Osteocyte (in vitro differentiated cells): ENCODE measurements around the gene STK17A. TPM values are rescaled to one million over a fixed set of nuclear protein-coding genes. Genes with fewer than 3 reads are reported as not detected.
A peak's percentile ranks its signal among the peaks of the same experiment; 100 is the strongest.

ENCODE experiments used
- DNase-seq: peaks from one replicate; pipeline ENCODE4 v3.0.0; 2021; ENCODE audit warnings: mixed read lengths; ENCODE audit not compliant: unreplicated experiment; ENCODE audit errors: extremely low spot score
- H3K27ac Mint-ChIP-seq: one replicate; pipeline ENCODE4 v1.8.0; 2021; ENCODE audit warnings: mild to moderate bottlenecking, mixed read lengths; ENCODE audit not compliant: unreplicated experiment
- H3K27me3 Mint-ChIP-seq: one replicate; pipeline ENCODE4 v1.8.0; 2021; ENCODE audit warnings: mixed read lengths; ENCODE audit not compliant: unreplicated experiment
- H3K36me3 Mint-ChIP-seq: one replicate; pipeline ENCODE4 v1.8.0; 2021; ENCODE audit warnings: mixed read lengths; ENCODE audit not compliant: unreplicated experiment
- H3K4me1 Mint-ChIP-seq: one replicate; pipeline ENCODE4 v1.8.0; 2021; ENCODE audit warnings: mixed read lengths; ENCODE audit not compliant: unreplicated experiment
- H3K4me3 Mint-ChIP-seq: one replicate; pipeline ENCODE4 v1.8.0; 2021; ENCODE audit warnings: mild to moderate bottlenecking, moderate library complexity, mixed read lengths; ENCODE audit not compliant: unreplicated experiment
- H3K9me3 Mint-ChIP-seq: one replicate; pipeline ENCODE4 v1.8.0; 2021; ENCODE audit warnings: mixed read lengths; ENCODE audit not compliant: unreplicated experiment
- long read RNA-seq: library from polyadenylated mRNA; unstranded; transcript quantifications from one replicate; pipeline ENCODE4 v2.0.0, GENCODE V29; 2021
- total RNA-seq: library from RNA; stranded (reverse); gene quantifications from 2 replicates; pipeline ENCODE4 v1.2.1, GENCODE V29; 2021
- TF ChIP-seq, protein P1 (sequence below): fragments of 200-600 bp; sonication (generic); IDR thresholded peaks from 2 replicates; pipeline ENCODE4 v1.5.0; 2021; ENCODE audit warnings: antibody characterized with exemption, mild to moderate bottlenecking, moderate library complexity

STK17A gene
- 12.6 and 13.0 TPM in 2 replicates for total RNA-seq
- long read RNA-seq, partial matches to known transcripts: 1 of 12 reads
- long read RNA-seq, other reads (novel, unspliced or antisense): 9 of 12 reads

DNA sequence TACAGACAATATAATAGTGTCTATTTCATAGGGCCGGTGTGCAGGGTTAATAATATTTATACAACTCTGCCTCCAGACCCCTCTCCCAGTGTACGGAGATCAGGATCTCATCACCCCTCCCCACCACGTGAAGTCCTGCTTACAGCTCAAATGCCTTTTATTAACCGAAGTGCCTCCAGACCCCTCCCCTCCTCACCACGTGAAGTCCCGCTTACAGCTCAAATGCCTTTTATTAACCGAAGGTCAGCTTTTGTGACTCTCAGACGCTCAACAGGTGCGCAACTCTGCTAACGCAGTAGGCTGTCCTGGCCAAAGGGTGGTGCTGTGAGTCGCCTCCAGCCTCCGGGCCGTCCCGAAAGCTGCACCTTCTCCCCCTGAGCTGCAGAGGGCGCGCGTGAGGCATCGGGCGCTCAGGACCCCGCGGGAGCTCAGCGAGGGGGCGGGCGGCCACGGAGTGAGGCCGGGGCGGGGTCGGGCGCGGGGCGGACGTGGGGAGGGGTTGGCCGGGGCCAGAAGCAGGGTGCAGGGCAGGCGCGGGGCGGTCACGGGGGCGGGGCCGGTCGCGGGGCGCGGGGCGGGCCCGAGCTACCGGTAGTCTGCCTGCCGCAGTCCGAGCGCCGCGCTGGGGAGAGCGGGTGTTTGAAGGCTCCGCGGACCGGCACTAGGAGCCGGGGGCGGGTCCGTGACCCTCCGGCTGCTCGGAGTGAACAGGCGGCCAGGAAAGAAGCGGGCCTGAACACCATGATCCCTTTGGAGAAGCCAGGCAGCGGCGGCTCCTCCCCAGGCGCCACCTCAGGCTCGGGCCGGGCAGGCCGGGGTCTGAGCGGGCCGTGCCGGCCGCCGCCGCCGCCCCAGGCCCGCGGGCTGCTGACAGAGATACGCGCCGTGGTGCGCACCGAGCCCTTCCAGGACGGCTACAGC is at the start of gene STK17A:
STK17A (plus strand) TSS at position 606 of the 921 bp plus-strand sequence; CDS start at position 742, 136 bp downstream.
- Mint-ChIP-seq H3K9me3 (no peaks in the 10 kb centered on the region), H3K27ac (peak within 1 kb of the TSS; percentile 94), H3K4me3 (peak within 1 kb of the TSS; percentile 87), H3K4me1 (peaks cover 29% of the 10 kb centered on the region), H3K36me3 (peaks cover 2% of the 10 kb centered on the region), H3K27me3 (peaks cover 25% of the 10 kb centered on the region)
- TF ChIP-seq, protein P1, sequence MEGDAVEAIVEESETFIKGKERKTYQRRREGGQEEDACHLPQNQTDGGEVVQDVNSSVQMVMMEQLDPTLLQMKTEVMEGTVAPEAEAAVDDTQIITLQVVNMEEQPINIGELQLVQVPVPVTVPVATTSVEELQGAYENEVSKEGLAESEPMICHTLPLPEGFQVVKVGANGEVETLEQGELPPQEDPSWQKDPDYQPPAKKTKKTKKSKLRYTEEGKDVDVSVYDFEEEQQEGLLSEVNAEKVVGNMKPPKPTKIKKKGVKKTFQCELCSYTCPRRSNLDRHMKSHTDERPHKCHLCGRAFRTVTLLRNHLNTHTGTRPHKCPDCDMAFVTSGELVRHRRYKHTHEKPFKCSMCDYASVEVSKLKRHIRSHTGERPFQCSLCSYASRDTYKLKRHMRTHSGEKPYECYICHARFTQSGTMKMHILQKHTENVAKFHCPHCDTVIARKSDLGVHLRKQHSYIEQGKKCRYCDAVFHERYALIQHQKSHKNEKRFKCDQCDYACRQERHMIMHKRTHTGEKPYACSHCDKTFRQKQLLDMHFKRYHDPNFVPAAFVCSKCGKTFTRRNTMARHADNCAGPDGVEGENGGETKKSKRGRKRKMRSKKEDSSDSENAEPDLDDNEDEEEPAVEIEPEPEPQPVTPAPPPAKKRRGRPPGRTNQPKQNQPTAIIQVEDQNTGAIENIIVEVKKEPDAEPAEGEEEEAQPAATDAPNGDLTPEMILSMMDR: peak; percentile 95
- DNase-seq: peak; percentile 98

DNA sequence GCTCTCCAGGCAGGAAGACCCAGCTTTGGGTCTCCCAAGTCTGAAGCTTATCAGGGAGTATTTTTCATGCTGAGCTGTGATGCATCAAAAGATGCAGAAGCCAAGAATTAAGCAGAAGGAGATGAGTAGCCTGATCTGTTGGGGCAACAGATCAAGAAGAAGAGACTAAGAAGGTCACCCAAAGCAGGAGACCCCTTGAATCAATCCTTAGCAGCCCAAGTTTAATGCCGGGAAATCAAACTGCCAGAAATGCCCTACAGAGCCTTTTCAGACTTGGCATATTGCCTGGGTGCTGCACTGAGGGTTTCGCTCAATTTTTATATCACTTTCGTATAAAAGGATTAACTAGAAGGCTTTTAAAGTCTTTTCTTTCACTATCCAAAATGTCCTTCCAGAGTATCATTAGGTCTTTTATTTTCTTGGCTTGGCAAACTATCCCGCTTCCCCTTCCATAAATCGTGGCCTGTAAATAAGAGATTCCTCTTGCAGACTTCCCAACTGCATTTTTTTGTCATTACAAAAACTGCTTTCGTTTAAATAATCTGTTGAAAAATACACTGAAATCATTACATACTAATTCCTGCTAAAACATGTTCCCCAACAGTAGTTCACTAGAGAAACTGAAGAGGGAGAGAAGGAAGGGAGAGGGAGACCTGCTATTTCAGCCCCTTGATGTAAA is 49.0 kb upstream of the STK17A start:
- Mint-ChIP-seq H3K4me3 (no peak overlapping the region), H3K27ac (peak overlapping the region; percentile 95), H3K27me3 (no peaks in the 10 kb centered on the region), H3K4me1 (peaks cover 56% of the 10 kb centered on the region), H3K9me3 (no peaks in the 10 kb centered on the region), H3K36me3 (no peaks in the 10 kb centered on the region)
- TF ChIP-seq, protein P1: no peak
- DNase-seq: no peak

DNA sequence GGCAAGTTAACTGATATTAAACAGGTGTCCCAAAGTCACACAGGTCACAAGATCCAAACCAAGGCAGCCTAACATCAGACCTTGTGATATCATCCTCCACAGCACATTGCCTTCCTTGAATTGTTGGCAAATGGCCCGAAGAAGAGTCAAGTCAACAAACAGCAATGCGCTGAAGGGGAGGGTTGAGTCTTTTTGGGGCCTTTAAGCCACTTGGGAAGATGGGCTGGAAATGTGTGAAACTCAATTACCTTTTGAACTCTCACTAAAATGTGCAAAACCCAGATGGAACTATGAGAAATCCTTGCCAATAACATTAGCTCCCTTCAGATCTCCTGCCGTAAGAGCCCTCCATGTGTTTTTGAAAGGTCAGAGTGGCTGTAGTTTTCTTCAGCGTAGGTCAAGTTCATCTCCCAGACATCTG is 47.9 kb upstream of the STK17A start:
- Mint-ChIP-seq H3K36me3 (no peaks in the 10 kb centered on the region), H3K9me3 (no peaks in the 10 kb centered on the region), H3K4me3 (peak overlapping the region; percentile 36), H3K4me1 (peaks cover 56% of the 10 kb centered on the region), H3K27ac (peak overlapping the region; percentile 95), H3K27me3 (no peaks in the 10 kb centered on the region)
- no peak for DNase-seq
- TF ChIP-seq, protein P1: no peak

DNA sequence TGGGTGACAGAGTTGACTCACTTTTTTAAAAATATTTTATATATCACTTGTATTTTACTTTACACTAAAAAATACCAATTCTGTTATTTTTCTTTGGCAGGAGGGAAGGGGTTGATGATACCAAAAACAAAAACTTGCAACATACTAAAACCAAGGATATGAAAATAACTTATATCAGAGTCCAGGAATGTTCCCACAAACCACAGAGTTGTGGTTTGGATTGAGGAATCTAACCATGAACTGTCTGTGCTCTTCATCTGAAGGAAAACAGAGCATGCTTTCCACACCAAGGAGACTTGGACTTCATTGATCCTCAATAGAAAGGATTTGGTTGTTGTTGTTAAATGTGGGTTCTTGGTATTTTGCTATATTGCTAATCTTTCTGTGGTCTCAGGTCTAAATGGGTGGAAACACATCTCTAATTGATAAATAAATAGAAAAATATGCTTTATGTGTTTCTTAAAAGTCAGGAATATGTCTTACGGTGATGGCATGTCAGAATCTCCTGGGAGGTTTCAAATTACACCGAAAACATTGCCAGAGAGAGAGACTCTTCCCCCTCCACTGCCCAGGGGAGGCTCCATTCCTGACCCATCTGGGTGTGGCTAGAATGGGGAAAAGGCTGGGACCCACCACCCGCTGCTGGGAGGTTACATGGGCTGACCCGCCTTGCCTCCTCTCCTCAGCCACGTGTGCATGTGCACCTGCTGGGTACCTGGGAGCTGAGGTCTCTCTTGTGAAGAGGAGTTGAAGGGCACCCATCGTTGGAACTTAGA is 46.9 kb upstream of the STK17A start:
- TF ChIP-seq, protein P1: no peak
- no peaks in the 10 kb centered on the region for H3K9me3 Mint-ChIP-seq
- peak overlapping the region; percentile 7 for H3K4me3 Mint-ChIP-seq
- H3K36me3 Mint-ChIP-seq: no peaks in the 10 kb centered on the region
- peaks cover under 1% of the 10 kb centered on the region for H3K27me3 Mint-ChIP-seq
- peaks cover 56% of the 10 kb centered on the region for H3K4me1 Mint-ChIP-seq
- DNase-seq: no peak
- peak overlapping the region; percentile 95 for H3K27ac Mint-ChIP-seq
